WTC11 (cell line): ENCODE results near the gene ELOVL5. TPM values are rescaled to one million over a fixed set of nuclear protein-coding genes. Genes with fewer than 3 reads are reported as not detected.

Experiments
- ATAC-seq: fragments of 200-7000 bp; cut with Tn5 transposase; 2 replicates; pipeline ENCODE4 v1.10.0; 2021; ENCODE audit warnings: mild to moderate bottlenecking, moderate library complexity
- CTCF ChIA-PET: fragments of 300-600 bp; sonication (Branson Sonifier 250); formaldehyde crosslinking; loops from one replicate; lab custom pipeline; 2021; ENCODE audit warnings: antibody characterized with exemption; lab: Charles Lee
- POLR2A ChIA-PET: fragments of 350-600 bp; sonication (Branson Sonifier 250); formaldehyde crosslinking; loops from one replicate; lab custom pipeline; 2021; ENCODE audit warnings: antibody characterized with exemption; lab: Charles Lee
- DNase-seq: peaks from one replicate; pipeline ENCODE4 v3.0.0; 2021; ENCODE audit warnings: low spot score
- H3K27ac Mint-ChIP-seq: 2 replicates; pipeline ENCODE4 v1.8.0; 2021; ENCODE audit warnings: mixed read lengths
- H3K27me3 Mint-ChIP-seq: 2 replicates; pipeline ENCODE4 v1.8.0; 2021; ENCODE audit warnings: low read depth, mild to moderate bottlenecking, moderate library complexity, mixed read lengths
- H3K36me3 Mint-ChIP-seq: 2 replicates; pipeline ENCODE4 v1.8.0; 2021; ENCODE audit warnings: mixed read lengths
- H3K4me1 Mint-ChIP-seq: 2 replicates; pipeline ENCODE4 v1.8.0; 2022; ENCODE audit warnings: mixed read lengths
- H3K4me3 Mint-ChIP-seq: 2 replicates; pipeline ENCODE4 v1.8.0; 2021; ENCODE audit warnings: mild to moderate bottlenecking, moderate library complexity, mixed read lengths
- H3K9me3 Mint-ChIP-seq: 2 replicates; pipeline ENCODE4 v1.8.0; 2021; ENCODE audit warnings: mixed read lengths
- JUN ChIP-seq: sonication (generic); formaldehyde crosslinking; IDR thresholded peaks from 2 replicates; pipeline ENCODE4 v1.8.0; 2023; ENCODE audit warnings: mild to moderate bottlenecking, missing genetic modification reagents
- NR2C2 ChIP-seq: sonication (generic); formaldehyde crosslinking; IDR thresholded peaks from 2 replicates; pipeline ENCODE4 v1.8.0; 2022; ENCODE audit warnings: mild to moderate bottlenecking, missing genetic modification reagents
- OVOL2 ChIP-seq: fragments of 250-450 bp; sonication (Bioruptor Pico); IDR thresholded peaks from 2 replicates; pipeline ENCODE4 v1.9.0; 2021; ENCODE audit warnings: mild to moderate bottlenecking, borderline replicate concordance
- SMAD4 ChIP-seq: sonication (generic); formaldehyde crosslinking; IDR thresholded peaks from 2 replicates; pipeline ENCODE4 v1.8.0; 2022; ENCODE audit warnings: mild to moderate bottlenecking, missing genetic modification reagents
- ZNF263 ChIP-seq: sonication (generic); formaldehyde crosslinking; IDR thresholded peaks from 2 replicates; pipeline ENCODE4 v1.8.1; 2022; ENCODE audit warnings: low read depth, mild to moderate bottlenecking, moderate library complexity, missing genetic modification reagents
- ZNF396 ChIP-seq: fragments of 250-450 bp; sonication (Bioruptor Pico); IDR thresholded peaks from 2 replicates; pipeline ENCODE4 v1.8.0; 2021; ENCODE audit warnings: mild to moderate bottlenecking, moderate library complexity, borderline replicate concordance
- total RNA-seq: library from RNA; stranded (reverse); gene quantifications from 3 replicates; pipeline ENCODE4 v1.2.3, GENCODE V29; 2021
- TF ChIP-seq, protein P1 (sequence below): sonication (generic); formaldehyde crosslinking; IDR thresholded peaks from 2 replicates; pipeline ENCODE4 v1.8.1; 2023; ENCODE audit warnings: mild to moderate bottlenecking, missing genetic modification reagents, borderline replicate concordance
- TF ChIP-seq, protein P2 (sequence below): sonication (generic); formaldehyde crosslinking; IDR thresholded peaks from 2 replicates; pipeline ENCODE4 v1.8.0; 2022; ENCODE audit warnings: missing genetic modification reagents
- TF ChIP-seq, protein P3 (sequence below): sonication (generic); formaldehyde crosslinking; IDR thresholded peaks from 2 replicates; pipeline ENCODE4 v1.8.1; 2022; ENCODE audit warnings: low read depth, missing genetic modification reagents, borderline replicate concordance
- TF ChIP-seq, protein P4 (sequence below): sonication (generic); formaldehyde crosslinking; IDR thresholded peaks from 2 replicates; pipeline ENCODE4 v1.8.0; 2022; ENCODE audit warnings: mild to moderate bottlenecking, missing genetic modification reagents
- TF ChIP-seq, protein P5 (sequence below): sonication (generic); formaldehyde crosslinking; IDR thresholded peaks from 2 replicates; pipeline ENCODE4 v1.8.1; 2023; ENCODE audit warnings: mild to moderate bottlenecking, missing genetic modification reagents, moderate library complexity
- TF ChIP-seq, protein P6 (sequence below): sonication (generic); formaldehyde crosslinking; IDR thresholded peaks from 2 replicates; pipeline ENCODE4 v1.8.0; 2023; ENCODE audit warnings: missing genetic modification reagents
- TF ChIP-seq, protein P7 (sequence below): sonication (generic); formaldehyde crosslinking; conservative IDR thresholded peaks from 2 replicates; pipeline ENCODE4 v1.8.1; 2022; ENCODE audit warnings: mild to moderate bottlenecking, missing genetic modification reagents
- TF ChIP-seq, protein P8 (sequence below): fragments of 250-450 bp; sonication (Bioruptor Pico); IDR thresholded peaks from 2 replicates; pipeline ENCODE4 v1.9.0; 2021; ENCODE audit warnings: mild to moderate bottlenecking, borderline replicate concordance
- TF ChIP-seq, protein P9 (sequence below): sonication (generic); formaldehyde crosslinking; IDR thresholded peaks from 2 replicates; pipeline ENCODE4 v1.8.1; 2023; ENCODE audit warnings: mild to moderate bottlenecking, missing genetic modification reagents

ELOVL5 gene
- total RNA-seq, 1 experiment from 2014 or later = 122 TPM

DNA sequence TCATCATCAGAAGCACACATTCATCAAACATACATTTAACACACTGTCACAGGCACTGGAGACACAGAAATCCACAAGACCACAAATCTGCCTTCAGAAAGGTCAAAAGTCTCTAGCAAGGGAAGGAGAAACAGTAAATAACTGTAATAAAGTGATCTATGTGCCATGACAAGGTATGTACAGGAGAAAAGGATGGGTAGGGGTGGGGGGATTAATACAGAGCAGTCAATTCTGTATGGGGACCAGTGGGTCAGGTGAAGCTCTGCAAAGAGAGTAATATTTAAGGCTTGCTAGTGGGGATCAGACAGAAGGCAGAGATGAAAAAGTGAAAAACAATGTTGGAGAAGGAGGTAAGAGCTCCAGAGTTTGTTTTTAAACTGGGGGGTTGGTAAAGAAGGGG lies 32.6 kb downstream of the ELOVL5 start (continued):
- no peak for TF ChIP-seq ZNF263 (CRISPR knock-in tag)
- TF ChIP-seq, protein P1, sequence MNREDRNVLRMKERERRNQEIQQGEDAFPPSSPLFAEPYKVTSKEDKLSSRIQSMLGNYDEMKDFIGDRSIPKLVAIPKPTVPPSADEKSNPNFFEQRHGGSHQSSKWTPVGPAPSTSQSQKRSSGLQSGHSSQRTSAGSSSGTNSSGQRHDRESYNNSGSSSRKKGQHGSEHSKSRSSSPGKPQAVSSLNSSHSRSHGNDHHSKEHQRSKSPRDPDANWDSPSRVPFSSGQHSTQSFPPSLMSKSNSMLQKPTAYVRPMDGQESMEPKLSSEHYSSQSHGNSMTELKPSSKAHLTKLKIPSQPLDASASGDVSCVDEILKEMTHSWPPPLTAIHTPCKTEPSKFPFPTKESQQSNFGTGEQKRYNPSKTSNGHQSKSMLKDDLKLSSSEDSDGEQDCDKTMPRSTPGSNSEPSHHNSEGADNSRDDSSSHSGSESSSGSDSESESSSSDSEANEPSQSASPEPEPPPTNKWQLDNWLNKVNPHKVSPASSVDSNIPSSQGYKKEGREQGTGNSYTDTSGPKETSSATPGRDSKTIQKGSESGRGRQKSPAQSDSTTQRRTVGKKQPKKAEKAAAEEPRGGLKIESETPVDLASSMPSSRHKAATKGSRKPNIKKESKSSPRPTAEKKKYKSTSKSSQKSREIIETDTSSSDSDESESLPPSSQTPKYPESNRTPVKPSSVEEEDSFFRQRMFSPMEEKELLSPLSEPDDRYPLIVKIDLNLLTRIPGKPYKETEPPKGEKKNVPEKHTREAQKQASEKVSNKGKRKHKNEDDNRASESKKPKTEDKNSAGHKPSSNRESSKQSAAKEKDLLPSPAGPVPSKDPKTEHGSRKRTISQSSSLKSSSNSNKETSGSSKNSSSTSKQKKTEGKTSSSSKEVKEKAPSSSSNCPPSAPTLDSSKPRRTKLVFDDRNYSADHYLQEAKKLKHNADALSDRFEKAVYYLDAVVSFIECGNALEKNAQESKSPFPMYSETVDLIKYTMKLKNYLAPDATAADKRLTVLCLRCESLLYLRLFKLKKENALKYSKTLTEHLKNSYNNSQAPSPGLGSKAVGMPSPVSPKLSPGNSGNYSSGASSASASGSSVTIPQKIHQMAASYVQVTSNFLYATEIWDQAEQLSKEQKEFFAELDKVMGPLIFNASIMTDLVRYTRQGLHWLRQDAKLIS = no peak
- TF ChIP-seq NR2C2 (CRISPR knock-in tag) = no peak
- TF ChIP-seq SMAD4 (CRISPR knock-in tag) = no peak
- TF ChIP-seq, protein P2, sequence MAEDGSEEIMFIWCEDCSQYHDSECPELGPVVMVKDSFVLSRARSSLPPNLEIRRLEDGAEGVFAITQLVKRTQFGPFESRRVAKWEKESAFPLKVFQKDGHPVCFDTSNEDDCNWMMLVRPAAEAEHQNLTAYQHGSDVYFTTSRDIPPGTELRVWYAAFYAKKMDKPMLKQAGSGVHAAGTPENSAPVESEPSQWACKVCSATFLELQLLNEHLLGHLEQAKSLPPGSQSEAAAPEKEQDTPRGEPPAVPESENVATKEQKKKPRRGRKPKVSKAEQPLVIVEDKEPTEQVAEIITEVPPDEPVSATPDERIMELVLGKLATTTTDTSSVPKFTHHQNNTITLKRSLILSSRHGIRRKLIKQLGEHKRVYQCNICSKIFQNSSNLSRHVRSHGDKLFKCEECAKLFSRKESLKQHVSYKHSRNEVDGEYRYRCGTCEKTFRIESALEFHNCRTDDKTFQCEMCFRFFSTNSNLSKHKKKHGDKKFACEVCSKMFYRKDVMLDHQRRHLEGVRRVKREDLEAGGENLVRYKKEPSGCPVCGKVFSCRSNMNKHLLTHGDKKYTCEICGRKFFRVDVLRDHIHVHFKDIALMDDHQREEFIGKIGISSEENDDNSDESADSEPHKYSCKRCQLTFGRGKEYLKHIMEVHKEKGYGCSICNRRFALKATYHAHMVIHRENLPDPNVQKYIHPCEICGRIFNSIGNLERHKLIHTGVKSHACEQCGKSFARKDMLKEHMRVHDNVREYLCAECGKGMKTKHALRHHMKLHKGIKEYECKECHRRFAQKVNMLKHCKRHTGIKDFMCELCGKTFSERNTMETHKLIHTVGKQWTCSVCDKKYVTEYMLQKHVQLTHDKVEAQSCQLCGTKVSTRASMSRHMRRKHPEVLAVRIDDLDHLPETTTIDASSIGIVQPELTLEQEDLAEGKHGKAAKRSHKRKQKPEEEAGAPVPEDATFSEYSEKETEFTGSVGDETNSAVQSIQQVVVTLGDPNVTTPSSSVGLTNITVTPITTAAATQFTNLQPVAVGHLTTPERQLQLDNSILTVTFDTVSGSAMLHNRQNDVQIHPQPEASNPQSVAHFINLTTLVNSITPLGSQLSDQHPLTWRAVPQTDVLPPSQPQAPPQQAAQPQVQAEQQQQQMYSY = no peak
- TF ChIP-seq JUN (CRISPR knock-in tag) = no peak

DNA sequence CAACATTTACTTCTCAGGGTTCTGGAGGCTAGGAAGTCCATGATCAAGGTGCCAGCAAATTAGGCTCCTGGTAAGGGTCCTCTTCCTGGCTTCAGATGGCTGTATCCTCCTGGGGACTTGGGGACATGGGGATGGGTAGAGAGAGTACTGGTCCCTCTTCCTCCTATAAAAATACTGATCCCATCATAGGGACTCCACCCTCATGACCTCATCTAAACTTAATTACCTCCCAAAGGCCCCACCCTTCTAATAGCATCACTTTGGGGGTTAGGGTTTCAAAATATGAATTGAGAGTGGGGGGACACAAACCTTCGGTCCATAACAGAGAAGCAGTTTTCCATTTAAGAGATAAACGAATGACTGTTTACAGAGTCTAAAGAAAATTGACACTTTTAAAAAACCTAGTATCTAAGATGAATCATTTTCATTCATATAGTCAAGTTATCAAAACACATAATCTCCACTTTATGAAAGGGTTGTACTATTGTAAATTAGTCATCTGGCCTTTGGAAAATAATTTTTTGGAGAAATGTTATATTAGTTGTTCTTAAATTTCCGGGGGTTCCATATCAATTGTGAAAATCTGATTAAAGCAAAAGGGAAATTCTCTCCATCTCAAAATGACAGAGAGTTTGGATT lies 33.5 kb downstream of the ELOVL5 start:
- Mint-ChIP-seq H3K27ac (no peak overlapping the region), H3K27me3 (no peaks in the 10 kb centered on the region), H3K4me3 (no peak overlapping the region), H3K9me3 (no peaks in the 10 kb centered on the region), H3K4me1 (peaks cover 33% of the 10 kb centered on the region), H3K36me3 (no peaks in the 10 kb centered on the region; the same call in 1 of the 2 replicates)
- ATAC-seq = no peak
- ChIA-PET CTCF (no interaction called here), POLR2A (no interaction called here)
- no peak for DNase-seq
- TF ChIP-seq, protein P3, sequence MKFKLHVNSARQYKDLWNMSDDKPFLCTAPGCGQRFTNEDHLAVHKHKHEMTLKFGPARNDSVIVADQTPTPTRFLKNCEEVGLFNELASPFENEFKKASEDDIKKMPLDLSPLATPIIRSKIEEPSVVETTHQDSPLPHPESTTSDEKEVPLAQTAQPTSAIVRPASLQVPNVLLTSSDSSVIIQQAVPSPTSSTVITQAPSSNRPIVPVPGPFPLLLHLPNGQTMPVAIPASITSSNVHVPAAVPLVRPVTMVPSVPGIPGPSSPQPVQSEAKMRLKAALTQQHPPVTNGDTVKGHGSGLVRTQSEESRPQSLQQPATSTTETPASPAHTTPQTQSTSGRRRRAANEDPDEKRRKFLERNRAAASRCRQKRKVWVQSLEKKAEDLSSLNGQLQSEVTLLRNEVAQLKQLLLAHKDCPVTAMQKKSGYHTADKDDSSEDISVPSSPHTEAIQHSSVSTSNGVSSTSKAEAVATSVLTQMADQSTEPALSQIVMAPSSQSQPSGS (CRISPR knock-in tag) = no peak
- no peak for TF ChIP-seq ZNF263 (CRISPR knock-in tag)
- TF ChIP-seq, protein P4, sequence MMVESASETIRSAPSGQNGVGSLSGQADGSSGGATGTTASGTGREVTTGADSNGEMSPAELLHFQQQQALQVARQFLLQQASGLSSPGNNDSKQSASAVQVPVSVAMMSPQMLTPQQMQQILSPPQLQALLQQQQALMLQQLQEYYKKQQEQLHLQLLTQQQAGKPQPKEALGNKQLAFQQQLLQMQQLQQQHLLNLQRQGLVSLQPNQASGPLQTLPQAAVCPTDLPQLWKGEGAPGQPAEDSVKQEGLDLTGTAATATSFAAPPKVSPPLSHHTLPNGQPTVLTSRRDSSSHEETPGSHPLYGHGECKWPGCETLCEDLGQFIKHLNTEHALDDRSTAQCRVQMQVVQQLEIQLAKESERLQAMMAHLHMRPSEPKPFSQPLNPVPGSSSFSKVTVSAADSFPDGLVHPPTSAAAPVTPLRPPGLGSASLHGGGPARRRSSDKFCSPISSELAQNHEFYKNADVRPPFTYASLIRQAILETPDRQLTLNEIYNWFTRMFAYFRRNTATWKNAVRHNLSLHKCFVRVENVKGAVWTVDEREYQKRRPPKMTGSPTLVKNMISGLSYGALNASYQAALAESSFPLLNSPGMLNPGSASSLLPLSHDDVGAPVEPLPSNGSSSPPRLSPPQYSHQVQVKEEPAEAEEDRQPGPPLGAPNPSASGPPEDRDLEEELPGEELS = no peak
- TF ChIP-seq, protein P5, sequence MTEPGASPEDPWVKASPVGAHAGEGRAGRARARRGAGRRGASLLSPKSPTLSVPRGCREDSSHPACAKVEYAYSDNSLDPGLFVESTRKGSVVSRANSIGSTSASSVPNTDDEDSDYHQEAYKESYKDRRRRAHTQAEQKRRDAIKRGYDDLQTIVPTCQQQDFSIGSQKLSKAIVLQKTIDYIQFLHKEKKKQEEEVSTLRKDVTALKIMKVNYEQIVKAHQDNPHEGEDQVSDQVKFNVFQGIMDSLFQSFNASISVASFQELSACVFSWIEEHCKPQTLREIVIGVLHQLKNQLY = no peak
- TF ChIP-seq, protein P6, sequence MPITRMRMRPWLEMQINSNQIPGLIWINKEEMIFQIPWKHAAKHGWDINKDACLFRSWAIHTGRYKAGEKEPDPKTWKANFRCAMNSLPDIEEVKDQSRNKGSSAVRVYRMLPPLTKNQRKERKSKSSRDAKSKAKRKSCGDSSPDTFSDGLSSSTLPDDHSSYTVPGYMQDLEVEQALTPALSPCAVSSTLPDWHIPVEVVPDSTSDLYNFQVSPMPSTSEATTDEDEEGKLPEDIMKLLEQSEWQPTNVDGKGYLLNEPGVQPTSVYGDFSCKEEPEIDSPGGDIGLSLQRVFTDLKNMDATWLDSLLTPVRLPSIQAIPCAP = no peak
- TF ChIP-seq, protein P7, sequence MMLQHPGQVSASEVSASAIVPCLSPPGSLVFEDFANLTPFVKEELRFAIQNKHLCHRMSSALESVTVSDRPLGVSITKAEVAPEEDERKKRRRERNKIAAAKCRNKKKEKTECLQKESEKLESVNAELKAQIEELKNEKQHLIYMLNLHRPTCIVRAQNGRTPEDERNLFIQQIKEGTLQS = no peak
- TF ChIP-seq, protein P8, sequence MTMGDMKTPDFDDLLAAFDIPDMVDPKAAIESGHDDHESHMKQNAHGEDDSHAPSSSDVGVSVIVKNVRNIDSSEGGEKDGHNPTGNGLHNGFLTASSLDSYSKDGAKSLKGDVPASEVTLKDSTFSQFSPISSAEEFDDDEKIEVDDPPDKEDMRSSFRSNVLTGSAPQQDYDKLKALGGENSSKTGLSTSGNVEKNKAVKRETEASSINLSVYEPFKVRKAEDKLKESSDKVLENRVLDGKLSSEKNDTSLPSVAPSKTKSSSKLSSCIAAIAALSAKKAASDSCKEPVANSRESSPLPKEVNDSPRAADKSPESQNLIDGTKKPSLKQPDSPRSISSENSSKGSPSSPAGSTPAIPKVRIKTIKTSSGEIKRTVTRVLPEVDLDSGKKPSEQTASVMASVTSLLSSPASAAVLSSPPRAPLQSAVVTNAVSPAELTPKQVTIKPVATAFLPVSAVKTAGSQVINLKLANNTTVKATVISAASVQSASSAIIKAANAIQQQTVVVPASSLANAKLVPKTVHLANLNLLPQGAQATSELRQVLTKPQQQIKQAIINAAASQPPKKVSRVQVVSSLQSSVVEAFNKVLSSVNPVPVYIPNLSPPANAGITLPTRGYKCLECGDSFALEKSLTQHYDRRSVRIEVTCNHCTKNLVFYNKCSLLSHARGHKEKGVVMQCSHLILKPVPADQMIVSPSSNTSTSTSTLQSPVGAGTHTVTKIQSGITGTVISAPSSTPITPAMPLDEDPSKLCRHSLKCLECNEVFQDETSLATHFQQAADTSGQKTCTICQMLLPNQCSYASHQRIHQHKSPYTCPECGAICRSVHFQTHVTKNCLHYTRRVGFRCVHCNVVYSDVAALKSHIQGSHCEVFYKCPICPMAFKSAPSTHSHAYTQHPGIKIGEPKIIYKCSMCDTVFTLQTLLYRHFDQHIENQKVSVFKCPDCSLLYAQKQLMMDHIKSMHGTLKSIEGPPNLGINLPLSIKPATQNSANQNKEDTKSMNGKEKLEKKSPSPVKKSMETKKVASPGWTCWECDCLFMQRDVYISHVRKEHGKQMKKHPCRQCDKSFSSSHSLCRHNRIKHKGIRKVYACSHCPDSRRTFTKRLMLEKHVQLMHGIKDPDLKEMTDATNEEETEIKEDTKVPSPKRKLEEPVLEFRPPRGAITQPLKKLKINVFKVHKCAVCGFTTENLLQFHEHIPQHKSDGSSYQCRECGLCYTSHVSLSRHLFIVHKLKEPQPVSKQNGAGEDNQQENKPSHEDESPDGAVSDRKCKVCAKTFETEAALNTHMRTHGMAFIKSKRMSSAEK (CRISPR knock-in tag) = no peak
- no peak for TF ChIP-seq OVOL2 (CRISPR knock-in tag)
- TF ChIP-seq, protein P9, sequence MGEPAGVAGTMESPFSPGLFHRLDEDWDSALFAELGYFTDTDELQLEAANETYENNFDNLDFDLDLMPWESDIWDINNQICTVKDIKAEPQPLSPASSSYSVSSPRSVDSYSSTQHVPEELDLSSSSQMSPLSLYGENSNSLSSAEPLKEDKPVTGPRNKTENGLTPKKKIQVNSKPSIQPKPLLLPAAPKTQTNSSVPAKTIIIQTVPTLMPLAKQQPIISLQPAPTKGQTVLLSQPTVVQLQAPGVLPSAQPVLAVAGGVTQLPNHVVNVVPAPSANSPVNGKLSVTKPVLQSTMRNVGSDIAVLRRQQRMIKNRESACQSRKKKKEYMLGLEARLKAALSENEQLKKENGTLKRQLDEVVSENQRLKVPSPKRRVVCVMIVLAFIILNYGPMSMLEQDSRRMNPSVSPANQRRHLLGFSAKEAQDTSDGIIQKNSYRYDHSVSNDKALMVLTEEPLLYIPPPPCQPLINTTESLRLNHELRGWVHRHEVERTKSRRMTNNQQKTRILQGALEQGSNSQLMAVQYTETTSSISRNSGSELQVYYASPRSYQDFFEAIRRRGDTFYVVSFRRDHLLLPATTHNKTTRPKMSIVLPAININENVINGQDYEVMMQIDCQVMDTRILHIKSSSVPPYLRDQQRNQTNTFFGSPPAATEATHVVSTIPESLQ (CRISPR knock-in tag) = no peak
- no peak for TF ChIP-seq ZNF396 (CRISPR knock-in tag)
